ENCODE data around the gene EML2.
"Not testable (repeated sequence)": the region's sequence is repeated elsewhere in the genome, so short reads cannot be mapped to it uniquely, and the experiment has no call there.

Gene EML2

DNA sequence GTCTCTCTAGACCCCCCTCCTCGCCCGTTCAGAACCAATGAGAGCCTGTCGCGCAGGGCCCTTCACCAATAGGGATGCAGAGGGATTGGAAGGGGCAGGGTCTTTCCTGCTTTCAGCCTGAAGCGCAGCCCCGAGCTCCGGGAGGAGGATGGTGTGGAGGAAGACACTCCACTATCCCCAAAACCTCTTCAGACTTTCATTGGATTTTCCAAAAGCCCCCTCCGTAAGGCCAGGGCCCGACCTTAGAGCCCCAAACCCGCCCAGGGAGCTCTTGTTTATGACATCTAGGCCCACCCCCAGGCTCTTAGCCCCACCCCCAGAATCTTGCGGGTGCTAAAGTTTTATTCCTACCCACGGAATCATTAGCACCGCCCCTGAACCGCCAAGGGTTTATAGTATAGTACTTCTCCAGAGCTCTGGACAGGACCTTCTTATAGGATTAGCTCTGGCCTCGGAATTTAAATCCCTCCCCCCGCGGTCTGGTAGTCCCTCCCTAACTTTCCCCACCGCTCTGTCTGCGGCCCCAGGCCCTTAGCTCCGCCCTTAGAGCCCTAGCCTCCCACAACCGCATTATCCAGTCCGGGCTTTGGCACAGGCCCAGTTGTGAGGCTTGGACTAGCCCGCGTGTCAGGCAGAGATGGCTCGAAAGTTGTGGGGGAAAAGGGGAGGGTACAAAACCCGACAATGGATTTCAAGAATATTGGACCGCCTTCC, 6.6 kb upstream of the EML2 start:
- peak; percentile 30 for DNase-seq

GRCh38 chr19:45645068-45645630, 6.0 kb upstream of the EML2 start:
- DNase-seq: no peak

DNA sequence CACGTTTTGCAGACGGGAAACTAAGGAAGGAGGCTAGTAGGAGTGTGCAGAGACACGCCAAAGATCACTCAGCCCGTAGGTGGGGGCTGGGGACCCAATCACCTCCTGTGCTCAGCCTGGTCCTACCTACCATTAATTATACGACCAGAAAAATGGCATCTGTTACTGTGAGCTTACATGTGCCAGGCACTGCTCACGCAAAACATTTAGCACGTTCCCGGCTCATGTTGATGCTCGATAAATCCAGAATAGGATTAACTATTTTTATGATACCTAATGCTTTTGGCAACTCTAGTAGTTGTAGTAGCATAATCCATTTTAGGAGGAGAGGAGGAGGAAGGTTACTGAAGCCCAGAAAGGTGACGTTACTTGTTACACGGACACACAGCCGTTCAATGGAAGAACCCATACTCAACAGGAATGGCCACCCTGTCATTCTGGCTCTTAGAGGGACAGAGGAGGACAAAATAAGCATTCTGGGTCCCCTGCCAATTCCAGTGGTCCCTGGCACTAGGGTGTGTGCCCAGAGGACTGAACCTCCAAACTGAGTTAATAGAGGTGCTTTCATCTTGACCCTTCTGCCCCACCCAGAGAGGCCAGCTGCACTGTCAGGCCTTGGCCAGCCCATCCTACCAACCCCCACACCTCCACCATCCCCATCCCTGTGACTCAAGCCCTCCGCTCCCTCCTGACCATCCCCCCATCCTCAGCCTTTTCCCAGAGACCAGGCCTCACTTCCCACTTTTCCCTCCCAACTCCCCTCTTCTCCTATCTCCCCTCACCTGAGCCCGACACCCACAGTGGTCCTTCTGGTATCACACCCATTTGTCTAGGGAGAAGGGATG, 5.0 kb upstream of the EML2 start:
- no peak for DNase-seq

- DNase-seq: peak; percentile 38
These were observed 4.1 kb upstream of the EML2 start for GRCh38 chr19:45643024-45643926.

GRCh38 chr19:45641274-45642105, 2.3 kb upstream of the EML2 start:
- peak; percentile 10 for DNase-seq

DNA sequence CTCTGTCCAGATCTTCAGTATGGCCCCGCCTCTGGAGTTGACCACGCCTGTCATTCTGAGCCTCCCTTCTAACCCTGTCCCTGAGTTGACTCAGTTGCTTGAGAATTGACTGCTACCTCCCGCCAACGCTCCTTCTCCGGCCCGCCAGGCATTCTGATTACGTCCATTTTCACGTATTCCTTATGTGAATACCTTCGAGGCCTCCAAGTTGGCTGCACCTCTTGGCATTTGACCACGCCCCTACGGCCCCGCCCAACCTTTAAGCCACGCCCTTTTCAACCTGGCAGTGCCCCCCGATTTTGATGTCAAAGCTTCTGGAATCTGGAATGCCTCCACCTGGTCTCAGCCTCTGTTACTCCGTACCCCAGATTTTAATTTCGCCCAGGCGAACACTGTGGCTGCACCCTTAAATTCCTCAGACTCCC, 1.7 kb upstream of the EML2 start:
- no peak for DNase-seq

DNA sequence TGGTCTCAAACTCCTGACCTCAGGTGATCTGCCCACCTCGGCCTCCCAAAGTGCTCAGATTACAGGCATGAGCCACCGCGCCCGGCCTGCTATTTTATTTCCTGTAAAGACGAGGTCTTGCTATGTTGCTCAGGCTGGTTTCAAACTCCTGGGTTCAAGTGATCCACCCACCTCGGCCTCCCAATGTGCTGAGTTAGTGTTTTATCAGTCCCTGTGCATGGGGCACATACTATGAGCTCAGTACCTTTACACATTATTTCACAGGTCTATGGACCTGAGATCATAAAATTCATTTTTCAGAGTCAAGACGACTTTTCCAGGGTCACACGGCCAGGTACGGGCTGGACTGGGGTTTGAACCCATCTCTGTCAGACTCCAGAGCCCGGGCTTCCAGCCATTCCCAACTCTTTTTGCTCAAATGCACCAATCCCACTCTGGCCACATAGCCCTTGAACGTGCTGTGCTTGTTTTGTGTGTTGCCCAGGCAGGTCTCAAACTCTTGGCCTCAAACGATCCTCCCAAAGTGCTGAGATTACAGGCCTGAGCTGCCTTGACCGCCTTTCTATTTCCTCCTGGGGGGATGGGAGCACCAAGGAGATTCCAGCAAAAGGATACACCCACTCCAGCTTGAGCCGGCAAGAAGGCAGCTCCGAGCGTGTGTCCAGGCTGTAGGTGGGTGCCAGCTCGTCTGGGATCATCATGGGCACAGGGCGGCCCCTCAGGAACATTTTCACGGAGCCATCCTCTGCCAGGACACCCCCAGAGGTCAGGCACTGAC, 1.1 kb downstream of the EML2 start:
- no peak for DNase-seq

GRCh38 chr19:45636902-45637301, 2.3 kb downstream of the EML2 start:
- no peak for DNase-seq

- DNase-seq: no peak
These were observed 2.9 kb downstream of the EML2 start for GRCh38 chr19:45636275-45636674.

DNA sequence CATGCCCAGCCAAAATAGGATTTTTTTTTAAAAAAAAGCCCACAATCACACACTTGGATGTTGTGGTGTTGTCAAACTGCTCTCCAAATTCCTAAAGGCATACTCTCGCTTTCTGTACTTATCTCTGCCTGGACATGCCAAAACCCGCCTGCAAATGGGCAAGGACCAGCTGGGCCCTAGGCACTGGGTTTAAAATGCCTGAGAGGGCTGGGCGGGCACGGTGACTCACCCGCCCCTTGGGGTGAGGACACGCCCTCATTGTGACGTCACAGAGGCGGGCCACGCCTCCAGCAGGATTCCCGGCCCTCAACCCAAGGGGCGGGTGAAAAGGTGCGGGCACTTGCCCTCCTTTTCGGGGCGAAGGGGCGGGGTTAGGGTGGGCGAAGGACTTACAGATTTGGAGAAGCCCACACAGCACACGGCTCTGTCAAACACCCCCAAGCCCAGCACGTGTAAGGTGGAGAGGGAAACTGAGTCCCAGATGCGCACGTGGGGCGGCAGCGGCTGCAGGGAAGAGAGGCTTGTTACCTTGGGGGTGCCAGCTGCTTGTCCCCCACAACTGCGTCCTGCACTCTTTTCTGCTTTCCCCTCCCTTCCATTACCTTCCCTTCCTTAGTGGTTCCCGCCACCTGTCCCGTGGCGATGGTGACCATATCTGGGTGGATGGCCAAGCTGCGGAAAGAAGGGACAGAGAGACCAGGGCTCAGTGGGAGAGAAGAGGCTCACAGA, 6.6 kb downstream of the EML2 start:
- no peak for DNase-seq

- no peak for DNase-seq
These were observed 8.7 kb downstream of the EML2 start for GRCh38 chr19:45630463-45630862.

DNA sequence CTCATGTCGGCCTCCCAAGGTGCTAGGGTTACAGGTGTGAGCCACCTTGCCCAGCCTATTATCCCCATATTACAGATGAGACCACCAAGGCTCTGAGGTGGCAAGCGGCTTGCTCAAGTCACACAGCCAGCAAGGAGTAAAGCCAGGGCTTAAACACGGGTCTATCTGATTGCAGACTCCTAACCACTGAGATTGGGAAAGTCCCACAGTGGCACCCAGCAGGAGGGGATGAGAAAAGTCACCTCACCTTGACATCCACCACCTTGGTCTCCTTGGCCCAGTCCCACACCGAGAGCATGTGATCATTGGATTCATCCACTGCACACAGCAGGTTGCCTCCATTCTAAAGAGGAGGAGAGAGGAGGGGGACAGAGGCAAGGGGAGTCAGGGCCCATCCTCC, 9.5 kb downstream of the EML2 start:
- DNase-seq: no peak

DNA sequence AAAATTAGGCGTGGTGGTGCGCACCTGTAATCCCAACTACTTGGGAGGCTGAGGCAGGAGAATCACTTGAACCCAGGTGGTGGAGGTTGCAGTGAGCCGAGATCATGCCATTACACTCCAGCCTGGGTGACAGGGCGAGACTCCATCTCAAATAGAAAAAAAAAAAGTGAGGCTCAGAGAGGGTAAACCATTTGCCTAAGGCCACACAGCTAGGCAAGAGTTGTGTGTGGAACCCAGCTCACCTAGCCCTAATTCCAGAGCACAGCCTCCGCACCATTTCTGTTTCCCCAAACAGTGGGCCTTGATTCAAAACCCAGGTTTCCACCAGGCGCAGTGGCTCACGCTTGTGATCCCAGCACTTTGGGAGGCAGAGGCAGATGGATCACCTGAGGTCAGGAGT, 11.0 kb downstream of the EML2 start:
- not testable (repeated sequence) for DNase-seq

- DNase-seq: no peak
These were observed 15.2 kb downstream of the EML2 start for GRCh38 chr19:45623984-45624383.

DNA sequence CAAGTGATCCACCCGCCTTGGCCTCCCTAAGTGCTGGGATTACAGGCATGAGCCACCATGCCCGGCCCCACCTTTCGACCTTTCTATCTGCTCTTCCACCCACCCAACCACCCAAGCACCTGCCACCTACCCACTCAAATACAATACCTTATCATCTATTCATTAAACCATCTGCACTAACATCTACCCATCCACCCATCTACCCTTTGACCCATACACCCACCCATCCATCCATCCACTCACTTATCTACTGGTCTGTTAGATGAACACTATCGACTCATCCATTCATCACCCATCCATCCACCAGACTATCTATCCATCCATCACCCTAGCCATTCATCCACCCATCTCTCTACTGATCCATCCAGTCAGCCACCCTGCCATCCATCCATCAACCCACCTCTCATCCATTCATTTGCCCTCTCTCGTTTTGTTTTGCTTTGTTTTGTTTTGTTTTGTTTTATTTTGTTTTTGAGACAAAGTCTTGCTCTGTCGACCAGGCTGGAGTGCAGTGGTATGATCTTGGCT, 17.2 kb downstream of the EML2 start:
- no peak for DNase-seq

DNA sequence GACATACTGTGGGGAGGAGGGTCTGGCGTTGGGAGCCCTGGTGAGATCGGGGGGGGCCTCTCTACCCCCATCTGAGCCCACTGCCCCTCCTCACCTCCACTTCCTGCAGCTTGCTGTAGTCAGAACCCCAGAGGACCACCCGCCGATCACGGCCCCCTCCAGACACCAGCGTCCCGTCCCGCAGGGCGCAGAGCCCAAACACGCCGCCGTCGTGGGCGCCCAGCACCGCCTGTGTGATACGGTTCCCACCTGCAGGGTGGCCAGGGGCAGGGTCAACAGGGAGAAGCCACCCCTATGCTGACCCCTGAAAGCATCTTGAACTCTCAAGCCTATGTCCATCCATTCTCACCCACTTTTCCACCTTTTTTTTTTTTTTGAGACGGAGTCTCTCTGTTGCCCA, 17.8 kb downstream of the EML2 start:
- DNase-seq: no peak

DNA sequence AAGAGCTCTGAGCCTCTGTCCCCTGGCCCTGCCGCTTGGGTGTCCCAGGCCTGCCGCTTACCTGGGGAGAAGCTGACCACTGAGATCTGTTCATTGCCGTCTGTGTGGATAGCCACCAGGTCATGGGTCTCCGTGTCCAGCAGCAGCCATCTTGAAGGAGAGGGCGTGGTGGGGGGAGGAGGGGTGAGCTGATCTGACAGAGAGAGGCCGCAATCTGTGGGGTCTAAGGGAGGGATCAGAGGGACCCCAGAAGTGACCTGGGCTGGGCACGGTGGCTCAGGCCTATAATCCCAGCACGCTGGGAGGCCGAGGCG, 22.5 kb downstream of the EML2 start:
- no peak for DNase-seq

GRCh38 chr19:45615795-45616703, 23.1 kb downstream of the EML2 start:
- no peak for DNase-seq

- DNase-seq: not testable (repeated sequence)
These were observed 24.1 kb downstream of the EML2 start for GRCh38 chr19:45615056-45615455.

Data from NCI-H2081 treated with DMSO at 0.1 percent for 48 hours (cell line).